Hepatocyte (in vitro differentiated cells): ENCODE data around the gene SMYD1.

ENCODE experiments used
- EZH2phosphoT487 ChIP-seq: fragments of 200-600 bp; sonication (generic); IDR thresholded peaks from one replicate; pipeline ENCODE4 v1.6.1; 2018; ENCODE audit warnings: antibody characterized with exemption, mild to moderate bottlenecking, low read depth, moderate library complexity; ENCODE audit not compliant: unreplicated experiment, severe bottlenecking
- TF ChIP-seq, protein P1 (sequence below): fragments of 200-600 bp; sonication (generic); IDR thresholded peaks from 2 replicates; pipeline ENCODE4 v1.5.1; 2016; ENCODE audit warnings: antibody characterized with exemption, mild to moderate bottlenecking; ENCODE audit not compliant: poor library complexity

DNA sequence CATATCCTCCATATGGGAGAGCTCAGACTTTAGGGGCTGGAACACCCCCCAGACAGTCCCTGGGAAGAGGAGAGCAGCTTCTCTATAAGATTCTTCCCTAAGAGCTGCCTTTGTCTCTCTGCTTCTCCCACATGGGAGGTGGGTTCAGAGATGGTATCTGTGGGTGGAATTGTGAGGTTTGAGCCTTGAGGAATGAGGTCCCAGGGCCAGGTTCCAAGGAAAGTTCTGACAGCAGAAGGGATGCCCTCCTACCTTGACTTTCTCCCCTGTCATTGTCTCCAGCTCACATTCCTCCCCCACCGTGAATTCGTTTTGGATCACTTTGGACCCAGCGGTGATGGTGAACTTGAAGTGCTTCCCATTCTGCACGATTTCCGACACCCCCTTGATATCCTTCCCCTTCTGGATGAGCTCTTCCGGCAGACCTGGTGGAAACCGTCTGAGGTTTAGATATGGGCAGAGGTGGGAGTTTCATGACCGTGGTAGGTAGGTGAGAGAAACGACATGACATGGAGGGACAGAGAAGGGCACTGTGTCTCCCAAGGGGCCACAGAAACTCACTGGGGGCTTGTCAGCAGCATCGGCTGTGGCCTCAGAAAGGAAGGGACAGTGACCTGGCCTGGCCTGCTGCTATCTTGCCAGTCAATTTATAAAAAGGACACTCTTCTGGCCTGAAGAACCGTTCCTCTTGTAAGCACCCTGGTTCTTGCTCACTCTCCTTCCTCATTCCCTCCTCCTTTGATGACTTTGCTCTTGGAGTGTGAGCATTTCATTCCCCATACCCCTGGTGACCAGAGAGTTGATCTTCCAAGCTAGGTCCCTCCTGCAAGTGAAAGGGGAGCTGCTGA is 58.5 kb downstream of the SMYD1 start:
- TF ChIP-seq, protein P1, sequence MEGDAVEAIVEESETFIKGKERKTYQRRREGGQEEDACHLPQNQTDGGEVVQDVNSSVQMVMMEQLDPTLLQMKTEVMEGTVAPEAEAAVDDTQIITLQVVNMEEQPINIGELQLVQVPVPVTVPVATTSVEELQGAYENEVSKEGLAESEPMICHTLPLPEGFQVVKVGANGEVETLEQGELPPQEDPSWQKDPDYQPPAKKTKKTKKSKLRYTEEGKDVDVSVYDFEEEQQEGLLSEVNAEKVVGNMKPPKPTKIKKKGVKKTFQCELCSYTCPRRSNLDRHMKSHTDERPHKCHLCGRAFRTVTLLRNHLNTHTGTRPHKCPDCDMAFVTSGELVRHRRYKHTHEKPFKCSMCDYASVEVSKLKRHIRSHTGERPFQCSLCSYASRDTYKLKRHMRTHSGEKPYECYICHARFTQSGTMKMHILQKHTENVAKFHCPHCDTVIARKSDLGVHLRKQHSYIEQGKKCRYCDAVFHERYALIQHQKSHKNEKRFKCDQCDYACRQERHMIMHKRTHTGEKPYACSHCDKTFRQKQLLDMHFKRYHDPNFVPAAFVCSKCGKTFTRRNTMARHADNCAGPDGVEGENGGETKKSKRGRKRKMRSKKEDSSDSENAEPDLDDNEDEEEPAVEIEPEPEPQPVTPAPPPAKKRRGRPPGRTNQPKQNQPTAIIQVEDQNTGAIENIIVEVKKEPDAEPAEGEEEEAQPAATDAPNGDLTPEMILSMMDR = no peak
- TF ChIP-seq EZH2phosphoT487 = no peak
